Measurements from ENCODE around the gene LYL1. TPM values are rescaled to one million over a fixed set of nuclear protein-coding genes. Genes with fewer than 3 reads are reported as not detected.

LYL1 gene
- total RNA-seq, 1 experiment from 2014 or later, result not detected

- in situ Hi-C loops (cut with HindIII; ENCODE audit: low pct_unique_long_range_greater_than_20kb, low sequenced_read_pairs), result no loop called here
- DNase-seq (ENCODE audit: low read depth, low spot score), result no peak
Observed at GRCh38 chr19:13055213-13056051, 47.2 kb downstream of the LYL1 start.

- in situ Hi-C loops (cut with HindIII; ENCODE audit: low pct_unique_long_range_greater_than_20kb, low sequenced_read_pairs), result no loop called here
- no peak for DNase-seq (ENCODE audit: low read depth, low spot score)
Observed at GRCh38 chr19:13054626-13055212, 47.9 kb downstream of the LYL1 start.

GRCh38 chr19:13053761-13054625 is 48.7 kb downstream of the LYL1 start:
- in situ Hi-C loops (cut with HindIII; ENCODE audit: low pct_unique_long_range_greater_than_20kb, low sequenced_read_pairs), result no loop called here
- peak; percentile 95 for DNase-seq (ENCODE audit: low read depth, low spot score)

GRCh38 chr19:13053238-13053637 is 49.4 kb downstream of the LYL1 start:
- no peak for DNase-seq (ENCODE audit: low read depth, low spot score)

GRCh38 chr19:13052447-13053175 is 50.0 kb downstream of the LYL1 start:
- in situ Hi-C loops (cut with HindIII; ENCODE audit: low pct_unique_long_range_greater_than_20kb, low sequenced_read_pairs), result no loop called here
- DNase-seq (ENCODE audit: low read depth, low spot score), result no peak

More at GRCh38 chr19:13053238-13053637, 49.4 kb downstream of the LYL1 start:
- in situ Hi-C loops (cut with HindIII; ENCODE audit: low pct_unique_long_range_greater_than_20kb, low sequenced_read_pairs), result no loop called here

- DNase-seq (ENCODE audit: low read depth, low spot score), result no peak
- in situ Hi-C loops (cut with HindIII; ENCODE audit: low pct_unique_long_range_greater_than_20kb, low sequenced_read_pairs), result no loop called here
Observed at GRCh38 chr19:13051557-13052165, 51.0 kb downstream of the LYL1 start.

GRCh38 chr19:13050274-13050673 is 52.4 kb downstream of the LYL1 start:
- no peak for DNase-seq (ENCODE audit: low read depth, low spot score)
- in situ Hi-C loops (cut with HindIII; ENCODE audit: low pct_unique_long_range_greater_than_20kb, low sequenced_read_pairs), result no loop called here

Other genes with a start within 250 kb of the LYL1 start
- 74.1 and 75.9 TPM in 2 replicates for gene DNASE2, start 221.4 kb downstream of the LYL1 start, total RNA-seq (2014; rRNA removed; shearing (Covaris generic))
- gene KLF1, start 215.7 kb downstream of the LYL1 start, total RNA-seq (2014; rRNA removed; shearing (Covaris generic)), result 0.24 TPM in 1 of 2 replicates, not detected in the other
- gene GCDH, start 211.7 kb downstream of the LYL1 start, total RNA-seq (2014; rRNA removed; shearing (Covaris generic)), result 14.2 and 20.5 TPM in 2 replicates
- gene SYCE2, start 183.6 kb downstream of the LYL1 start, total RNA-seq (2014; rRNA removed; shearing (Covaris generic)), result 0.50 and 0.64 TPM in 2 replicates
- gene FARSA, start 169.1 kb downstream of the LYL1 start, total RNA-seq (2014; rRNA removed; shearing (Covaris generic)), result 42.1 and 44.7 TPM in 2 replicates
- 1,274 and 1,279 TPM in 2 replicates for gene CALR, start 164.2 kb downstream of the LYL1 start, total RNA-seq (2014; rRNA removed; shearing (Covaris generic))
- 126 and 134 TPM in 2 replicates for gene RAD23A, start 157.0 kb downstream of the LYL1 start, total RNA-seq (2014; rRNA removed; shearing (Covaris generic))
- gene GADD45GIP1, start 145.6 kb downstream of the LYL1 start, total RNA-seq (2014; rRNA removed; shearing (Covaris generic)), result 39.6 and 45.7 TPM in 2 replicates
- not detected in 2 replicates for gene DAND5, start 133.3 kb downstream of the LYL1 start, total RNA-seq (2014; rRNA removed; shearing (Covaris generic))
- 4.2 and 4.9 TPM in 2 replicates for gene NFIX, start 107.4 kb downstream of the LYL1 start, total RNA-seq (2014; rRNA removed; shearing (Covaris generic))
- gene TRMT1, start 13.9 kb upstream of the LYL1 start, total RNA-seq (2014; rRNA removed; shearing (Covaris generic)), result 32.9 and 36.8 TPM in 2 replicates
- gene NACC1, start 15.4 kb upstream of the LYL1 start, total RNA-seq (2014; rRNA removed; shearing (Covaris generic)), result 38.9 and 44.2 TPM in 2 replicates
- 22.0 and 26.1 TPM in 2 replicates for gene STX10, start 47.5 kb upstream of the LYL1 start, total RNA-seq (2014; rRNA removed; shearing (Covaris generic))
- 7.8 and 8.5 TPM in 2 replicates for gene IER2, start 47.6 kb upstream of the LYL1 start, total RNA-seq (2014; rRNA removed; shearing (Covaris generic))

Measured in SK-MEL-5 (cell line).